Activated CD8-positive, alpha-beta memory T cell treated with anti-CD3 and anti-CD28 coated beads for 36 hours (primary cell): ENCODE results near the gene ITPR1. TPM values are rescaled to one million over a fixed set of nuclear protein-coding genes. Genes with fewer than 3 reads are reported as not detected.

ENCODE experiments used
- CTCF ChIA-PET: fragments of 350-600 bp; sonication (Branson Sonifier 250); formaldehyde crosslinking; loops from one replicate; lab custom pipeline; 2021; ENCODE audit warnings: antibody characterized with exemption; lab: Charles Lee
- POLR2A ChIA-PET: fragments of 350-600 bp; sonication (Branson Sonifier 250); formaldehyde crosslinking; loops from one replicate; lab custom pipeline; 2021; ENCODE audit warnings: antibody characterized with exemption; lab: Charles Lee
- total RNA-seq, 2 experiments: library from RNA; stranded (reverse); gene quantifications; one replicate each; pipeline ENCODE4 v1.2.3, GENCODE V29; 2021

ITPR1 gene
- total RNA-seq, 2 experiments from 2014 or later, result 83.2 to 85.1 TPM

- CTCF ChIA-PET, result interaction anchor here (1.4 kb wide), 2 partner anchors 66 to 199 kb away, joined by 3 to 5 read pairs; no protein-coding TSS in a partner anchor
- POLR2A ChIA-PET, result interaction anchor here (0.6 kb wide), 1 partner anchor 51 kb away, joined by 4 read pairs; no protein-coding TSS in a partner anchor
Measured at GRCh38 chr3:4776980-4777581, 283.9 kb downstream of the ITPR1 start.

GRCh38 chr3:4778119-4778518, 285.0 kb downstream of the ITPR1 start:
- ChIA-PET POLR2A (no interaction called here), CTCF (interaction anchor here (0.7 kb wide), 1 partner anchor 138 kb away, joined by 3 read pairs; no protein-coding TSS in a partner anchor)

- ChIA-PET POLR2A (no interaction called here), CTCF (no interaction called here)
Measured at GRCh38 chr3:4778740-4779139, 285.6 kb downstream of the ITPR1 start.

- ChIA-PET POLR2A (no interaction called here), CTCF (no interaction called here)
Measured at GRCh38 chr3:4780545-4780957, 287.4 kb downstream of the ITPR1 start.

- CTCF ChIA-PET, result no interaction called here
- POLR2A ChIA-PET, result no interaction called here
Measured at GRCh38 chr3:4782095-4782494, 288.9 kb downstream of the ITPR1 start.

- CTCF ChIA-PET, result interaction anchor here (0.8 kb wide), 1 partner anchor 272 kb away, joined by 3 read pairs; no protein-coding TSS in a partner anchor
- POLR2A ChIA-PET, result no interaction called here
Measured at GRCh38 chr3:4785551-4785950, 292.4 kb downstream of the ITPR1 start.

GRCh38 chr3:4786431-4786830, 293.3 kb downstream of the ITPR1 start:
- POLR2A ChIA-PET, result no interaction called here

GRCh38 chr3:4791358-4791757, 298.2 kb downstream of the ITPR1 start:
- ChIA-PET POLR2A (no interaction called here), CTCF (no interaction called here)

More at GRCh38 chr3:4786431-4786830, 293.3 kb downstream of the ITPR1 start:
- CTCF ChIA-PET, result no interaction called here

- ChIA-PET CTCF (no interaction called here), POLR2A (no interaction called here)
Measured at GRCh38 chr3:4793311-4793710, 300.2 kb downstream of the ITPR1 start.

- POLR2A ChIA-PET, result no interaction called here
- CTCF ChIA-PET, result no interaction called here
Measured at GRCh38 chr3:4794331-4794730, 301.2 kb downstream of the ITPR1 start.

GRCh38 chr3:4794798-4795197, 301.6 kb downstream of the ITPR1 start:
- POLR2A ChIA-PET, result no interaction called here
- CTCF ChIA-PET, result no interaction called here

- POLR2A ChIA-PET, result no interaction called here
- CTCF ChIA-PET, result interaction anchor here (0.6 to 0.9 kb wide), 2 partner anchors 227 to 325 kb away, joined by 3 read pairs; no protein-coding TSS in a partner anchor
Measured at GRCh38 chr3:4795905-4796304, 302.8 kb downstream of the ITPR1 start.

- CTCF ChIA-PET, result interaction anchor here (1.2 kb wide), 1 partner anchor 86 kb away, joined by 3 read pairs; no protein-coding TSS in a partner anchor
Measured at GRCh38 chr3:4797201-4797705, 304.1 kb downstream of the ITPR1 start.

GRCh38 chr3:4799266-4800256, 306.4 kb downstream of the ITPR1 start:
- POLR2A ChIA-PET, result no interaction called here
- CTCF ChIA-PET, result no interaction called here

More at GRCh38 chr3:4797201-4797705, 304.1 kb downstream of the ITPR1 start:
- POLR2A ChIA-PET, result no interaction called here

- POLR2A ChIA-PET, result no interaction called here
- CTCF ChIA-PET, result no interaction called here
Measured at GRCh38 chr3:4800595-4800994, 307.4 kb downstream of the ITPR1 start.

- ChIA-PET CTCF (no interaction called here), POLR2A (no interaction called here)
Measured at GRCh38 chr3:4801892-4802291, 308.7 kb downstream of the ITPR1 start.

- ChIA-PET POLR2A (interaction anchor here (0.8 kb wide), 1 partner anchor 65 kb away, joined by 3 read pairs; no protein-coding TSS in a partner anchor), CTCF (no interaction called here)
Measured at GRCh38 chr3:4802903-4803302, 309.8 kb downstream of the ITPR1 start.

- ChIA-PET POLR2A (interaction anchor here (1.3 to 1.5 kb wide), 2 partner anchors 30 to 46 kb away, joined by 3 to 4 read pairs; no protein-coding TSS in a partner anchor), CTCF (interaction anchor here (0.6 to 0.9 kb wide), 2 partner anchors 24 to 482 kb away, joined by 3 read pairs; no protein-coding TSS in a partner anchor)
Measured at GRCh38 chr3:4804161-4805058, 311.3 kb downstream of the ITPR1 start.
